ENCODE results near the gene SH3BP5L. TPM values are rescaled to one million over a fixed set of nuclear protein-coding genes. Genes with fewer than 3 reads are reported as not detected.

Gene SH3BP5L
- total and polyA plus RNA-seq, 10 of the 15 experiments (the other 5 are each of a cell fraction or from before 2014, with no cell fraction given) = 1.1 to 22.8 (median 10.9) TPM

DNA sequence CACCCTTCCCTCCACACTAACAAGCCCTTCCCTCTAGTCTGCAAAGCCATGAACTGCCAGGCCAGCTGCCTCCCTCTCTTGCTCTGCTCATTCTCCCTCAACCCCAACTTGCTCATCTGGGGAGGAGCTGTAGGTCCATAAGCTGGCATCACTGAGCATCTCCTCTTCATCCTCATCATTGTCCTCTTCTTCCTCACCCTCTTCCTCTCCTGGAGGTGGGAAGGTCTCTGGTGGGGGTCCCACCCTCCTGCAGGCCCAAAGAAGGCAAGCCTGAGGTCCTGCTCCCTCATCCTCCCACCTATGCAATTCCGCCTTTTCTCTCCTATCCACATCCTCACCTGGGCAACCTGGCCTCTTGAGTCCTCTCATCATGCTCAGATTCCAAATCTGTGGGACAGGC, 30.5 kb upstream of the SH3BP5L start (continued):
- no peak for TF ChIP-seq CREM (IDR thresholded peaks at IDR 0.05; ENCODE audit: low read depth)
- no peak for TF ChIP-seq GATAD2B (conservative IDR thresholded peaks at IDR 0.05; ENCODE audit: low read depth)
- no peak for TF ChIP-seq RAD51 (IDR thresholded peaks at IDR 0.05)

DNA sequence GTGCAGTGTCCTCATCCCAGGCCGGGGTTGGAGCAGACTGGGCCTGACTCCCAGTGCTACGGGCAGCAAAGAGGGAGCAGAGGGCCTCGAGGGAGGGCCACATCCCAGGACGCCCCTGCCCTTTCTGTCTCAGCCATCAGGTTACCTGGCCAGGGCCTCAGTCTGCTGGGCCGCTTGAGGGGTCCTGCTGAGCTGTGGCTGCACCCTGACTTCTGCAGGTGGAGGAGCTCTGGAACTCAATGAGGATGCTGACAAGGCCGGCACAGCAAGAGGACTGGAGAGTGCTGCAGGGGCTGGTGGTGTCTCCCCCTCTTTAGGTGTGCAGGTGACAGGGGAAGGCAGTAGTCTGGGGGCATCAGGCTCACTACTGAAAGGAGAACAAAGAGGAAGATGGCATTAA, 29.9 kb upstream of the SH3BP5L start:
- H3K4me3 ChIP-seq = no peak overlapping the region
- ATAC-seq (no peak), FAIRE-seq (no peak), DNase-seq (ENCODE audit: low read depth, low spot score) (no peak)
- ChIA-PET RAD21 (ENCODE audit: unreplicated experiment) (no interaction called here), CTCF (interaction anchor here (2.0 to 8.9 kb wide), 2 partner anchors 13 to 17 kb away, joined by 9 to 60 read pairs; partner anchors contain the start of gene ZNF672), POLR2A (interaction anchor here (0.5 to 1.5 kb wide), 2 partner anchors 16 to 165 kb away, joined by 6 to 9 read pairs; no protein-coding TSS in a partner anchor), SMC1A (ENCODE audit: uncharacterized antibody, unreplicated experiment) (interaction anchor here (1.1 kb wide), 1 partner anchor 14 kb away, joined by 3 read pairs; no protein-coding TSS in a partner anchor)
- peaks cover 17% of the 10 kb centered on the region for H3K4me1 ChIP-seq (ENCODE audit: control insufficient read depth, insufficient read depth, low read length)
- no peak overlapping the region for H3K27ac ChIP-seq (ENCODE audit: control insufficient read depth, insufficient read depth)
- BruUV-seq (replicated peaks) = no TSS peak
- no peaks in the 10 kb centered on the region for H3K27me3 ChIP-seq (replicated peaks in 1 of 2; ENCODE audit: control insufficient read depth in 2 of 2, insufficient read depth in 2 of 2, low read length in 1 of 2)
- WGBS (ENCODE audit: insufficient coverage, insufficient replicate concordance, low lambda C conversion rate, missing lambda C conversion rate) = 96% methylated on average over 6 of the region's 6 CpGs
- H3K79me2 ChIP-seq (ENCODE audit: control insufficient read depth, insufficient read depth, low read length) = peaks cover 23% of the 10 kb centered on the region
- intact Hi-C loops (cut with micrococcal nuclease; ENCODE audit: unreplicated experiment) = no loop called here
- H4K20me1 ChIP-seq (ENCODE audit: control insufficient read depth, insufficient read depth) = no peaks in the 10 kb centered on the region
- no peak overlapping the region for H3K4me2 ChIP-seq (ENCODE audit: control insufficient read depth, insufficient read depth)
- no peaks in the 10 kb centered on the region for H3K9me3 ChIP-seq (replicated peaks; ENCODE audit: control insufficient read depth, insufficient read depth, low read length)
- H2AFZ ChIP-seq (ENCODE audit: control insufficient read depth, low read depth, low read length) = no peak overlapping the region
- TF ChIP-seq, protein P1, sequence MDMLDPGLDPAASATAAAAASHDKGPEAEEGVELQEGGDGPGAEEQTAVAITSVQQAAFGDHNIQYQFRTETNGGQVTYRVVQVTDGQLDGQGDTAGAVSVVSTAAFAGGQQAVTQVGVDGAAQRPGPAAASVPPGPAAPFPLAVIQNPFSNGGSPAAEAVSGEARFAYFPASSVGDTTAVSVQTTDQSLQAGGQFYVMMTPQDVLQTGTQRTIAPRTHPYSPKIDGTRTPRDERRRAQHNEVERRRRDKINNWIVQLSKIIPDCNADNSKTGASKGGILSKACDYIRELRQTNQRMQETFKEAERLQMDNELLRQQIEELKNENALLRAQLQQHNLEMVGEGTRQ (IDR thresholded peaks at IDR 0.05; ENCODE audit: borderline replicate concordance, low read depth, low read length) = no peak
- TF ChIP-seq IKZF1 (conservative IDR thresholded peaks at IDR 0.05) (no peak), CBX5 (IDR thresholded peaks at IDR 0.05; ENCODE audit: low read depth) (no peak), CEBPB (IDR thresholded peaks at IDR 0.05; ENCODE audit: borderline replicate concordance in 1 of 2, low read depth in 2 of 2, low read length in 2 of 2) (no peak), RUNX3 (IDR thresholded peaks at IDR 0.05; ENCODE audit: low read length) (no peak), NBN (IDR thresholded peaks at IDR 0.05) (no peak), DPF2 (IDR thresholded peaks at IDR 0.05) (no peak), CHD2 (IDR thresholded peaks at IDR 0.05; ENCODE audit: borderline replicate concordance, low read depth, low read length) (no peak), NFYA (IDR thresholded peaks at IDR 0.05; ENCODE audit: borderline replicate concordance, low read depth, low read length) (no peak), EGR1 (IDR thresholded peaks at IDR 0.05; ENCODE audit: borderline replicate concordance in 1 of 2, low read depth in 2 of 2, low read length in 2 of 2) (no peak), CREM (IDR thresholded peaks at IDR 0.05; ENCODE audit: low read depth) (no peak), TARDBP (IDR thresholded peaks at IDR 0.05; ENCODE audit: borderline replicate concordance) (no peak), STAT1 (conservative IDR thresholded peaks at IDR 0.05) (no peak), SMAD5 (IDR thresholded peaks at IDR 0.05; ENCODE audit: low read depth) (no peak), RAD21 (IDR thresholded peaks at IDR 0.05; ENCODE audit: insufficient read depth, low read depth, low read length) (no peak), CREB1 (IDR thresholded peaks at IDR 0.05; ENCODE audit: low read depth) (no peak)
- TF ChIP-seq, protein P2, sequence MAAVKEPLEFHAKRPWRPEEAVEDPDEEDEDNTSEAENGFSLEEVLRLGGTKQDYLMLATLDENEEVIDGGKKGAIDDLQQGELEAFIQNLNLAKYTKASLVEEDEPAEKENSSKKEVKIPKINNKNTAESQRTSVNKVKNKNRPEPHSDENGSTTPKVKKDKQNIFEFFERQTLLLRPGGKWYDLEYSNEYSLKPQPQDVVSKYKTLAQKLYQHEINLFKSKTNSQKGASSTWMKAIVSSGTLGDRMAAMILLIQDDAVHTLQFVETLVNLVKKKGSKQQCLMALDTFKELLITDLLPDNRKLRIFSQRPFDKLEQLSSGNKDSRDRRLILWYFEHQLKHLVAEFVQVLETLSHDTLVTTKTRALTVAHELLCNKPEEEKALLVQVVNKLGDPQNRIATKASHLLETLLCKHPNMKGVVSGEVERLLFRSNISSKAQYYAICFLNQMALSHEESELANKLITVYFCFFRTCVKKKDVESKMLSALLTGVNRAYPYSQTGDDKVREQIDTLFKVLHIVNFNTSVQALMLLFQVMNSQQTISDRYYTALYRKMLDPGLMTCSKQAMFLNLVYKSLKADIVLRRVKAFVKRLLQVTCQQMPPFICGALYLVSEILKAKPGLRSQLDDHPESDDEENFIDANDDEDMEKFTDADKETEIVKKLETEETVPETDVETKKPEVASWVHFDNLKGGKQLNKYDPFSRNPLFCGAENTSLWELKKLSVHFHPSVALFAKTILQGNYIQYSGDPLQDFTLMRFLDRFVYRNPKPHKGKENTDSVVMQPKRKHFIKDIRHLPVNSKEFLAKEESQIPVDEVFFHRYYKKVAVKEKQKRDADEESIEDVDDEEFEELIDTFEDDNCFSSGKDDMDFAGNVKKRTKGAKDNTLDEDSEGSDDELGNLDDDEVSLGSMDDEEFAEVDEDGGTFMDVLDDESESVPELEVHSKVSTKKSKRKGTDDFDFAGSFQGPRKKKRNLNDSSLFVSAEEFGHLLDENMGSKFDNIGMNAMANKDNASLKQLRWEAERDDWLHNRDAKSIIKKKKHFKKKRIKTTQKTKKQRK (IDR thresholded peaks at IDR 0.05; ENCODE audit: low read depth, low read length) = no peak
- H3K9ac ChIP-seq (ENCODE audit: control insufficient read depth, insufficient read depth, low read length) = no peak overlapping the region
- in situ Hi-C loops (cut with MboI) = no loop called here
- peaks cover 14 to 17% of the 10 kb centered on the region in 2 experiments; a peak in 3 of 4 replicates for H3K36me3 ChIP-seq (ENCODE audit: control insufficient read depth in 2 of 2, insufficient read depth in 2 of 2, low read length in 1 of 2)
